ENCODE data around the gene RABEP1. TPM values are rescaled to one million over a fixed set of nuclear protein-coding genes. Genes with fewer than 3 reads are reported as not detected.

The RABEP1 gene
- total RNA-seq, 1 donor from 2014 or later, result 46.1 TPM

GRCh38 chr17:5364156-5364555 lies 82.1 kb downstream of the RABEP1 start:
- no peak for DNase-seq (ENCODE audit: low spot score)
- Mint-ChIP-seq H3K4me1 (ENCODE audit: low read depth) (peaks cover 18% of the 10 kb centered on the region), H3K27ac (ENCODE audit: unreplicated experiment) (peak overlapping the region; percentile 56)

GRCh38 chr17:5364696-5365095 lies 82.6 kb downstream of the RABEP1 start:
- peaks cover 24% of the 10 kb centered on the region for H3K36me3 Mint-ChIP-seq (ENCODE audit: low read depth)
- no peak for DNase-seq (ENCODE audit: low spot score)
- no peak overlapping the region for H3K4me3 Mint-ChIP-seq (ENCODE audit: unreplicated experiment)
- peaks cover 15% of the 10 kb centered on the region for H3K4me1 Mint-ChIP-seq (ENCODE audit: low read depth)
- H3K27ac Mint-ChIP-seq (ENCODE audit: unreplicated experiment), result no peak overlapping the region
- no peaks in the 10 kb centered on the region for H3K9me3 Mint-ChIP-seq (ENCODE audit: low read depth)
- TF ChIP-seq CTCF (IDR thresholded peaks at IDR 0.05), result no peak
- no peaks in the 10 kb centered on the region for H3K27me3 Mint-ChIP-seq (ENCODE audit: low read depth)

More at GRCh38 chr17:5364156-5364555, 82.1 kb downstream of the RABEP1 start:
- Mint-ChIP-seq H3K36me3 (ENCODE audit: low read depth) (peaks cover 22% of the 10 kb centered on the region), H3K4me3 (ENCODE audit: unreplicated experiment) (no peak overlapping the region), H3K27me3 (ENCODE audit: low read depth) (no peaks in the 10 kb centered on the region), H3K9me3 (ENCODE audit: low read depth) (no peaks in the 10 kb centered on the region)
- no peak for TF ChIP-seq CTCF (IDR thresholded peaks at IDR 0.05)

- no peak for DNase-seq (ENCODE audit: low spot score)
These were observed 83.7 kb downstream of the RABEP1 start for GRCh38 chr17:5365831-5366230.

GRCh38 chr17:5370411-5370810 lies 88.3 kb downstream of the RABEP1 start:
- H3K36me3 Mint-ChIP-seq (ENCODE audit: low read depth), result peaks cover 26% of the 10 kb centered on the region
- H3K4me1 Mint-ChIP-seq (ENCODE audit: low read depth), result peaks cover 8% of the 10 kb centered on the region
- H3K9me3 Mint-ChIP-seq (ENCODE audit: low read depth), result no peaks in the 10 kb centered on the region
- no peak for TF ChIP-seq CTCF (IDR thresholded peaks at IDR 0.05)
- no peak for DNase-seq (ENCODE audit: low spot score)
- no peak overlapping the region for H3K4me3 Mint-ChIP-seq (ENCODE audit: unreplicated experiment)
- no peaks in the 10 kb centered on the region for H3K27me3 Mint-ChIP-seq (ENCODE audit: low read depth)
- H3K27ac Mint-ChIP-seq (ENCODE audit: unreplicated experiment), result no peak overlapping the region

More at GRCh38 chr17:5365831-5366230, 83.7 kb downstream of the RABEP1 start:
- H3K27ac Mint-ChIP-seq (ENCODE audit: unreplicated experiment), result no peak overlapping the region
- H3K27me3 Mint-ChIP-seq (ENCODE audit: low read depth), result no peaks in the 10 kb centered on the region
- H3K36me3 Mint-ChIP-seq (ENCODE audit: low read depth), result peaks cover 24% of the 10 kb centered on the region
- H3K4me3 Mint-ChIP-seq (ENCODE audit: unreplicated experiment), result no peak overlapping the region
- no peak for TF ChIP-seq CTCF (IDR thresholded peaks at IDR 0.05)
- no peaks in the 10 kb centered on the region for H3K9me3 Mint-ChIP-seq (ENCODE audit: low read depth)
- peaks cover 15% of the 10 kb centered on the region for H3K4me1 Mint-ChIP-seq (ENCODE audit: low read depth)

- no peak for TF ChIP-seq CTCF (IDR thresholded peaks at IDR 0.05)
These were observed 91.0 kb downstream of the RABEP1 start for GRCh38 chr17:5373112-5373511.

More at GRCh38 chr17:5373112-5373511, 91.0 kb downstream of the RABEP1 start:
- Mint-ChIP-seq H3K4me1 (ENCODE audit: low read depth) (no peaks in the 10 kb centered on the region), H3K9me3 (ENCODE audit: low read depth) (no peaks in the 10 kb centered on the region), H3K36me3 (ENCODE audit: low read depth) (peaks cover 29% of the 10 kb centered on the region), H3K27ac (ENCODE audit: unreplicated experiment) (no peak overlapping the region), H3K27me3 (ENCODE audit: low read depth) (no peaks in the 10 kb centered on the region), H3K4me3 (ENCODE audit: unreplicated experiment) (no peak overlapping the region)
- DNase-seq (ENCODE audit: low spot score), result no peak

All from chondrocyte (in vitro differentiated cells).